ENCODE data around the gene SYCE3.

Gene SYCE3

DNA sequence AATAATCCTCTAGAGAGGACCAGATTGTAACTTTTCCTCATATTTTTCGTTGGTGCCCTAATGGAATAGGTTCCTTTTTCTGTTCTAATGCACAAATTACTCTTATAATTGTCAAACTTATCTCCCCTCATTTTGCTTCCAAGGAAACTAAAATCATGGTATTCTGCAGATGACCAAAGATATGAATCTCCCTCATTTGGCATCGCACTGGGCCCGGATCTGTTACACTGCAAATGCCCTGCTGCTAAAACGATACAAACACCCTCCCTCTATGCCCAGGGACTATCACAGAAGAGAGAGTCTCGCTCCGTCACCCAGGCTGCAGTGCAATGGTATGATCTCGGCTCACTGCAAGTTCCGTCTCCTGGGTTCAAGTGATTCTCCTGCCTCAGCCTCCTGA lies 9.4 kb downstream of the SYCE3 start:
- Histone ChIP-seq H3K4me2 (ENCODE audit: low read length) (no peak overlapping the region), H3K36me3 (ENCODE audit: control insufficient read depth, low read length) (no peaks in the 10 kb centered on the region), H3K9me3 (ENCODE audit: control insufficient read depth, insufficient read depth, low read length) (no peaks in the 10 kb centered on the region), H3F3A (ENCODE audit: control insufficient read depth, insufficient read depth) (no peaks in the 10 kb centered on the region), H3K4me1 (ENCODE audit: control insufficient read depth, low read length) (peaks cover 17% of the 10 kb centered on the region), H3K27me3 (ENCODE audit: control insufficient read depth, low read length) (peaks cover 4% of the 10 kb centered on the region; the same call in 1 of the 2 replicates), H3K27ac (ENCODE audit: low read depth, low read length) (no peak overlapping the region), H3K79me2 (ENCODE audit: control insufficient read depth, low read length) (no peaks in the 10 kb centered on the region), H3K9me2 (replicated peaks; ENCODE audit: control insufficient read depth, low read length) (no peaks in the 10 kb centered on the region), H3K4me3 (ENCODE audit: low read length) (no peak overlapping the region), H4K20me1 (ENCODE audit: control insufficient read depth, insufficient read depth, low read depth, low read length) (no peaks in the 10 kb centered on the region)
- TF ChIP-seq EZH2phosphoT487 (IDR thresholded peaks at IDR 0.05; ENCODE audit: borderline replicate concordance, low read length): no peak
- TF ChIP-seq, protein P1, sequence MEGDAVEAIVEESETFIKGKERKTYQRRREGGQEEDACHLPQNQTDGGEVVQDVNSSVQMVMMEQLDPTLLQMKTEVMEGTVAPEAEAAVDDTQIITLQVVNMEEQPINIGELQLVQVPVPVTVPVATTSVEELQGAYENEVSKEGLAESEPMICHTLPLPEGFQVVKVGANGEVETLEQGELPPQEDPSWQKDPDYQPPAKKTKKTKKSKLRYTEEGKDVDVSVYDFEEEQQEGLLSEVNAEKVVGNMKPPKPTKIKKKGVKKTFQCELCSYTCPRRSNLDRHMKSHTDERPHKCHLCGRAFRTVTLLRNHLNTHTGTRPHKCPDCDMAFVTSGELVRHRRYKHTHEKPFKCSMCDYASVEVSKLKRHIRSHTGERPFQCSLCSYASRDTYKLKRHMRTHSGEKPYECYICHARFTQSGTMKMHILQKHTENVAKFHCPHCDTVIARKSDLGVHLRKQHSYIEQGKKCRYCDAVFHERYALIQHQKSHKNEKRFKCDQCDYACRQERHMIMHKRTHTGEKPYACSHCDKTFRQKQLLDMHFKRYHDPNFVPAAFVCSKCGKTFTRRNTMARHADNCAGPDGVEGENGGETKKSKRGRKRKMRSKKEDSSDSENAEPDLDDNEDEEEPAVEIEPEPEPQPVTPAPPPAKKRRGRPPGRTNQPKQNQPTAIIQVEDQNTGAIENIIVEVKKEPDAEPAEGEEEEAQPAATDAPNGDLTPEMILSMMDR (IDR thresholded peaks at IDR 0.05; ENCODE audit: low read depth, low read length, poor library complexity, severe bottlenecking): no peak

DNA sequence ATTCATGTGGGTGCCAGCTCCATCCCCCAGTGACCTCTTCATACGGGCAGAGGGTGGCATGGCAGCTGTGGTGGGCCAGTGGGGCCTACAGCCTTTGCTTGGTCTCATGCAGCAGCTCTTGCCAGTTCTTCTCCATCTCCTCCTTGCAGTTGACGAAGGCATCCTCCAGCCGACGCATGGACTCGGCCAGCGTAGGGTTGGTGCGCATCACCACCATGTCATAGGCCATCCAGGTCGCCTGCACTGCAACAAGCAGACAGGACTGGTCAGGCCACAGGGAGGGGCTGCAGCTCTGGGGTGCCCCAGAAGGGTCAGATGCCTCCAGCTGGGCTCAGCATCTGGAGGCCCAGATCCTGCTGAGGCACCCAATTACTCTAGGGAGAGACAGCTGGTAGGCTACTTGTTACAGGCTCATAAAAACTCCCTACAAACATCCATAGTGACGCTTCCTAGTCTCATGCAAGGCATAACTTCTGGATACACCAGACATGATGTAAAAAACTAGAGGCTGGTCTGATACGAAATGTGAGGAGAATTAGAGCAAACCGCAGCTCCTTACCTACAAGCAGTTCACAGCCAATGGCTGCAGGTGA lies 11.5 kb downstream of the SYCE3 start:
- TF ChIP-seq, protein P1 (IDR thresholded peaks at IDR 0.05; ENCODE audit: low read depth, low read length, poor library complexity, severe bottlenecking): no peak
- TF ChIP-seq EZH2phosphoT487 (IDR thresholded peaks at IDR 0.05; ENCODE audit: borderline replicate concordance, low read length): no peak
- H3K27ac ChIP-seq (ENCODE audit: low read depth, low read length): no peak overlapping the region

DNA sequence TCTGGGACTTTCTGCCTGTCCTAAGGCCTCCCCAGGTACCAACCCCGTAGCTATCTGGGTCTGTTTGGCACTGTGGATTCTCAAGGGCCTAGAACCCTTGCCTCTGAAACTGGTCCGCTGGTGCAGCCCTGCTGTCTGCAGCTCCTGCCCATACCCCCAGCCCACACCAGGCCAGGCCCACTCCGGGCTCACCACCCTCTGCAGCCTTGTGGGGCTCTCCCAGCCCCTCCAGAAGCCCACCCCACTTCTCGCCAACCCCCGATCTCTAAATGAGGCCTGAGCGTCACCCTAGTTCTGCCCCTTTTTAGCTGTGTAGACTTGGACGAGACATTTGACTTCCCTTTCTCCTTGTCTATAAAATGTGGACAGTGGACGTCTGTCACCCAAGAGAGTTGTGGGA lies 12.3 kb downstream of the SYCE3 start:
- H3K9me2 ChIP-seq (replicated peaks; ENCODE audit: control insufficient read depth, low read length): no peaks in the 10 kb centered on the region
- TF ChIP-seq, protein P1 (IDR thresholded peaks at IDR 0.05; ENCODE audit: low read depth, low read length, poor library complexity, severe bottlenecking): no peak
- TF ChIP-seq EZH2phosphoT487 (IDR thresholded peaks at IDR 0.05; ENCODE audit: borderline replicate concordance, low read length): no peak
- H3K27me3 ChIP-seq (ENCODE audit: control insufficient read depth, low read length): no peaks in the 10 kb centered on the region
- no peaks in the 10 kb centered on the region for H3K79me2 ChIP-seq (ENCODE audit: control insufficient read depth, low read length)
- H3K4me3 ChIP-seq (ENCODE audit: low read length): no peak overlapping the region
- 0 out of 2 replicates have a peak, but pooled peaks cover 3% of the 10 kb centered on the region for H3F3A ChIP-seq (ENCODE audit: control insufficient read depth, insufficient read depth)
- peaks cover 23% of the 10 kb centered on the region for H3K4me1 ChIP-seq (ENCODE audit: control insufficient read depth, low read length)
- no peak overlapping the region for H3K27ac ChIP-seq (ENCODE audit: low read depth, low read length)
- no peaks in the 10 kb centered on the region for H4K20me1 ChIP-seq (ENCODE audit: control insufficient read depth, insufficient read depth, low read depth, low read length)
- no peaks in the 10 kb centered on the region for H3K36me3 ChIP-seq (ENCODE audit: control insufficient read depth, low read length)
- H3K9me3 ChIP-seq (ENCODE audit: control insufficient read depth, insufficient read depth, low read length): no peaks in the 10 kb centered on the region
- no peak overlapping the region for H3K4me2 ChIP-seq (ENCODE audit: low read length)

More for the DNA sequence above, 11.5 kb downstream of the SYCE3 start:
- H3K79me2 ChIP-seq (ENCODE audit: control insufficient read depth, low read length): no peaks in the 10 kb centered on the region
- no peak overlapping the region for H3K4me2 ChIP-seq (ENCODE audit: low read length)
- H3K4me3 ChIP-seq (ENCODE audit: low read length): no peak overlapping the region
- no peaks in the 10 kb centered on the region for H3K9me2 ChIP-seq (replicated peaks; ENCODE audit: control insufficient read depth, low read length)
- H3K36me3 ChIP-seq (ENCODE audit: control insufficient read depth, low read length): no peaks in the 10 kb centered on the region
- H3F3A ChIP-seq (ENCODE audit: control insufficient read depth, insufficient read depth): 0 out of 2 replicates have a peak, but pooled peaks cover 3% of the 10 kb centered on the region
- peaks cover 23% of the 10 kb centered on the region for H3K4me1 ChIP-seq (ENCODE audit: control insufficient read depth, low read length)
- no peaks in the 10 kb centered on the region for H3K9me3 ChIP-seq (ENCODE audit: control insufficient read depth, insufficient read depth, low read length)
- peaks cover 3% of the 10 kb centered on the region; the same call in 1 of the 2 replicates for H3K27me3 ChIP-seq (ENCODE audit: control insufficient read depth, low read length)
- H4K20me1 ChIP-seq (ENCODE audit: control insufficient read depth, insufficient read depth, low read depth, low read length): no peaks in the 10 kb centered on the region

Measured in DOHH2 (cell line).